ENCODE results near the gene WDR70. TPM values are rescaled to one million over a fixed set of nuclear protein-coding genes. Genes with fewer than 3 reads are reported as not detected.

The WDR70 gene
- total and polyA plus RNA-seq, 12 donors = 9.2 to 26.0 (median 18.4) TPM

- peaks cover 0 to 14% (median 0%) of the 10 kb centered on the region in 9 donors for H3K36me3 ChIP-seq
- DNase-seq = no peak
- H3K4me3 ChIP-seq = no peak overlapping the region
- intact Hi-C loops (cut with DNase I) = loop anchor here in 1 of 10 donors (10.0 kb wide), 1 partner anchor 705 kb away; no protein-coding TSS in a partner anchor
- H3K27me3 ChIP-seq = no peaks in the 10 kb centered on the region
- H3K4me1 ChIP-seq = no peaks in the 10 kb centered on the region
- no peak overlapping the region for H3K27ac ChIP-seq
- ATAC-seq = no peak
- peaks cover 0 to 15% (median 0%) of the 10 kb centered on the region in 11 donors for H3K9me3 ChIP-seq
- 97 to 100% methylated on average over 2 of the region's 2 CpGs for WGBS, 2 donors
- TF ChIP-seq CTCF (IDR thresholded peaks at IDR 0.05) = no peak
Observed at GRCh38 chr5:37490120-37490810, 111.1 kb downstream of the WDR70 start.

GRCh38 chr5:37490931-37491330, 111.8 kb downstream of the WDR70 start:
- Histone ChIP-seq H3K36me3 (peaks cover 0 to 14% (median 0%) of the 10 kb centered on the region in 9 donors), H3K9me3 (peaks cover 0 to 15% (median 0%) of the 10 kb centered on the region in 11 donors), H3K4me1 (peaks cover 0 to 6% (median 0%) of the 10 kb centered on the region in 9 donors), H3K27ac (no peak overlapping the region), H3K4me3 (no peak overlapping the region), H3K27me3 (no peaks in the 10 kb centered on the region)
- intact Hi-C loops (cut with DNase I) = loop anchor here in 1 of 10 donors (10.0 kb wide), 1 partner anchor 704 kb away; no protein-coding TSS in a partner anchor
- 98% methylated on average over 2 of the region's 2 CpGs for WGBS, 2 donors
- TF ChIP-seq CTCF (IDR thresholded peaks at IDR 0.05) = no peak
- ATAC-seq (no peak), DNase-seq (no peak)

- no peak for TF ChIP-seq CTCF (IDR thresholded peaks at IDR 0.05)
- peaks cover 0 to 10% (median 0%) of the 10 kb centered on the region in 11 donors for H3K9me3 ChIP-seq
- no peak overlapping the region for H3K27ac ChIP-seq
- peaks cover 0 to 6% (median 0%) of the 10 kb centered on the region in 9 donors for H3K4me1 ChIP-seq
- intact Hi-C loops (cut with DNase I) = loop anchor here in 1 of 10 donors (10.0 kb wide), 1 partner anchor 702 kb away; no protein-coding TSS in a partner anchor
- no peak overlapping the region for H3K4me3 ChIP-seq
- DNase-seq (no peak), ATAC-seq (no peak)
- H3K36me3 ChIP-seq = peaks cover 0 to 15% (median 0%) of the 10 kb centered on the region in 9 donors
- no peaks in the 10 kb centered on the region for H3K27me3 ChIP-seq
- 98 to 100% methylated on average over 2 of the region's 2 CpGs for WGBS, 2 donors
Observed at GRCh38 chr5:37492778-37493555, 113.8 kb downstream of the WDR70 start.

GRCh38 chr5:37494756-37495155, 115.6 kb downstream of the WDR70 start:
- no peak overlapping the region for H3K27ac ChIP-seq
- ATAC-seq = no peak
- intact Hi-C loops (cut with DNase I) = loop anchor here in 1 of 10 donors (10.0 kb wide), 1 partner anchor 700 kb away; no protein-coding TSS in a partner anchor

More at GRCh38 chr5:37494756-37495155, 115.6 kb downstream of the WDR70 start:
- Histone ChIP-seq H3K4me3 (no peak overlapping the region), H3K4me1 (peaks cover 0 to 6% (median 0%) of the 10 kb centered on the region in 9 donors), H3K27me3 (no peaks in the 10 kb centered on the region), H3K9me3 (no peaks in the 10 kb centered on the region), H3K36me3 (peaks cover 0 to 19% (median 0%) of the 10 kb centered on the region in 9 donors)
- no peak for DNase-seq
- TF ChIP-seq CTCF (IDR thresholded peaks at IDR 0.05) = no peak
